Inflammatory macrophage treated with lipopolysaccharide for 4 hours (primary cell): ENCODE measurements around the gene UBTF.
A peak's percentile ranks its signal among the peaks of the same experiment; 100 is the strongest.
"Not testable (repeated sequence)": the region's sequence is repeated elsewhere in the genome, so short reads cannot be mapped to it uniquely, and the experiment has no call there.

Experiments used
- DNase-seq: peaks from one replicate; pipeline ENCODE4 v3.0.0-alpha.2; 2020

Gene UBTF

GRCh38 chr17:44241106-44241624 is 21.7 kb upstream of the UBTF start:
- DNase-seq: peak; percentile 69

- DNase-seq: not testable (repeated sequence)
These were observed 18.4 kb upstream of the UBTF start for GRCh38 chr17:44237886-44238285.

- DNase-seq: no peak
These were observed 17.0 kb upstream of the UBTF start for GRCh38 chr17:44236444-44236991.

- no peak for DNase-seq
These were observed 16.1 kb upstream of the UBTF start for GRCh38 chr17:44235583-44235936.

GRCh38 chr17:44233582-44233981 is 14.1 kb upstream of the UBTF start:
- DNase-seq: no peak

- no peak for DNase-seq
These were observed 12.6 kb upstream of the UBTF start for GRCh38 chr17:44232061-44232460.

- DNase-seq: no peak
These were observed 10.7 kb upstream of the UBTF start for GRCh38 chr17:44230140-44230539.

- no peak for DNase-seq
These were observed 9.6 kb upstream of the UBTF start for GRCh38 chr17:44229090-44229489.

GRCh38 chr17:44223541-44224071 is 4.1 kb upstream of the UBTF start:
- DNase-seq: no peak

GRCh38 chr17:44222112-44222869 is 2.8 kb upstream of the UBTF start:
- DNase-seq: peak; percentile 54

GRCh38 chr17:44221862-44222111 is 2.3 kb upstream of the UBTF start:
- no peak for DNase-seq

GRCh38 chr17:44221084-44221861 is 1.8 kb upstream of the UBTF start:
- DNase-seq: peak; percentile 61

GRCh38 chr17:44220213-44221083 is 973 bp upstream of the UBTF start:
- peak; percentile 40 for DNase-seq

GRCh38 chr17:44219108-44219615 is 313 bp downstream of the UBTF start:
- DNase-seq: peak; percentile 71

- peak; percentile 92 for DNase-seq
These were observed 949 bp downstream of the UBTF start for GRCh38 chr17:44218344-44219107.

GRCh38 chr17:44217738-44218343 is 1.6 kb downstream of the UBTF start:
- no peak for DNase-seq

GRCh38 chr17:44216694-44217093 is 2.8 kb downstream of the UBTF start:
- no peak for DNase-seq

- no peak for DNase-seq
These were observed 3.3 kb downstream of the UBTF start for GRCh38 chr17:44216173-44216572.

- no peak for DNase-seq
These were observed 4.6 kb downstream of the UBTF start for GRCh38 chr17:44214896-44215295.

- no peak for DNase-seq
These were observed 5.3 kb downstream of the UBTF start for GRCh38 chr17:44214230-44214494.

GRCh38 chr17:44213403-44214229 is 5.9 kb downstream of the UBTF start:
- DNase-seq: no peak
